HT1080 (cell line): ENCODE measurements around the gene DMD. TPM values are rescaled to one million over a fixed set of nuclear protein-coding genes. Genes with fewer than 3 reads are reported as not detected.

Source experiments
- DNase-seq: peaks from one replicate; pipeline ENCODE4 v3.0.0-alpha.2; 2015; ENCODE audit warnings: low read depth
- small RNA-seq: library from RNA; depleted of rRNA; stranded (forward); fragments of <200 nt; gene quantifications from one replicate; pipeline ENCODE3, GENCODE V24; 2014
- total RNA-seq: library from RNA; depleted of rRNA; stranded (reverse); fragments of >200 nt; shearing (Covaris generic); gene quantifications from 2 replicates; pipeline ENCODE4 v1.2.3, GENCODE V29; 2014

The DMD gene
- total RNA-seq, 1 experiment from 2014 or later, result 4.0 TPM

- DNase-seq, result no peak
These were observed 2139.6 kb downstream of the DMD start, which contains the start of gene FTHL17 for GRCh38 chrX:31071725-31072124. FTHL17 (minus strand) TSS chrX:31072041; CDS start chrX:31071953, 88 bp downstream.

GRCh38 chrX:31071262-31071661 lies 2140.1 kb downstream of the DMD start:
- no peak for DNase-seq

- DNase-seq, result no peak
These were observed 2141.3 kb downstream of the DMD start for GRCh38 chrX:31070057-31070468.

Small RNAs within 50 kb of the gene (small RNA-seq; reads per million reads assigned to genes)
- not detected for gene MIR3915
- not detected for gene MIR548F5
- not detected for gene RNA5SP501
- gene RNU6-894P, result not detected
